Endothelial cell of umbilical vein (primary cell): Measurements from ENCODE around the gene DGKH. TPM values are rescaled to one million over a fixed set of nuclear protein-coding genes. Genes with fewer than 3 reads are reported as not detected.

Experiments used
- BruUV-seq: library from RNA; stranded (reverse); fragments of 400-500 nt; replicated peaks from 2 replicates; lab custom pipeline; 2021; lab: Mats Ljungman, UMichigan
- CTCF ChIA-PET: fragments of 300-600, 350-600 bp; sonication (Branson Sonifier 250); formaldehyde crosslinking; loops from one replicate; lab custom pipeline; 2021; ENCODE audit warnings: antibody characterized with exemption, inconsistent platforms; lab: Charles Lee
- POLR2A ChIA-PET: fragments of 300-600, 350-600 bp; sonication (Branson Sonifier 250); formaldehyde crosslinking; loops from one replicate; lab custom pipeline; 2021; ENCODE audit warnings: antibody characterized with exemption, inconsistent platforms; lab: Charles Lee
- DNase-seq: peaks from one replicate; pipeline ENCODE4 v3.0.0-alpha.2; 2011; ENCODE audit warnings: low read depth, low spot score
- FAIRE-seq: peaks from 2 replicates; lab custom pipeline; 2011; peaks lifted over from hg19 to GRCh38; lab: Jason Lieb, UNC
- H2AFZ ChIP-seq: 2 replicates; pipeline ENCODE4 v1.6.0; 2012; ENCODE audit warnings: low read depth, low read length, control low read depth, inconsistent platforms
- H3K27ac ChIP-seq: 2 replicates; pipeline ENCODE4 v1.5.1; 2011; ENCODE audit warnings: low read depth, mild to moderate bottlenecking, control low read depth, low read length, moderate library complexity; ENCODE audit not compliant: insufficient read depth
- H3K27me3 ChIP-seq, 2 experiments: 2 replicates each; pipeline versions ENCODE4 v1.6.0 to v1.6.1; 2011; ENCODE audit warnings: low read length in 2 of 2, mixed read lengths in 1 of 2; ENCODE audit not compliant: control insufficient read depth in 2 of 2, insufficient read depth in 2 of 2
- H3K36me3 ChIP-seq, 2 experiments: 2 replicates in 1 of 2; 3 replicates in 1 of 2; pipeline ENCODE4 v1.5.1; 2011; ENCODE audit warnings: low read length in 2 of 2, mild to moderate bottlenecking in 1 of 2, moderate library complexity in 1 of 2; ENCODE audit not compliant: control insufficient read depth in 2 of 2, insufficient read depth in 2 of 2; ENCODE audit errors: extremely low read depth in 1 of 2
- H3K4me1 ChIP-seq: 3 replicates; pipeline ENCODE4 v1.5.1; 2011; ENCODE audit warnings: mild to moderate bottlenecking, low read length; ENCODE audit not compliant: control insufficient read depth, insufficient read depth; ENCODE audit errors: extremely low read depth
- H3K4me2 ChIP-seq: 2 replicates; pipeline ENCODE4 v1.6.1; 2011; ENCODE audit warnings: low read length, control low read depth, mixed read lengths; ENCODE audit not compliant: insufficient read depth
- H3K4me3 ChIP-seq, 3 experiments: fragments of 200-600 bp in 1 of 3; sonication (generic), shearing (Covaris generic) in 1 of 3; replicated peaks in 1 of 3; 2 replicates each; pipeline ENCODE4 v1.5.1; 2011 to 2016; ENCODE audit warnings: control low read depth in 3 of 3, low read length in 3 of 3, mild to moderate bottlenecking in 2 of 3, inconsistent platforms in 1 of 3, low read depth in 1 of 3, moderate library complexity in 1 of 3; ENCODE audit not compliant: insufficient read depth in 1 of 3
- H3K79me2 ChIP-seq: 2 replicates; pipeline ENCODE4 v1.6.0; 2012; ENCODE audit warnings: low read length, inconsistent platforms; ENCODE audit not compliant: control insufficient read depth, insufficient read depth
- H3K9ac ChIP-seq: replicated peaks from 2 replicates; pipeline ENCODE3; 2011; ENCODE audit warnings: low read length, control low read depth; ENCODE audit not compliant: insufficient read depth; ENCODE audit errors: extremely low read depth
- H3K9me1 ChIP-seq: replicated peaks from 3 replicates; pipeline ENCODE4 v1.6.0; 2011; ENCODE audit warnings: mild to moderate bottlenecking, low read length; ENCODE audit not compliant: control insufficient read depth, insufficient read depth; ENCODE audit errors: extremely low read depth
- H3K9me3 ChIP-seq: replicated peaks from 2 replicates; pipeline ENCODE4 v1.5.1; 2012; ENCODE audit warnings: low read length, inconsistent platforms; ENCODE audit not compliant: control insufficient read depth, insufficient read depth
- H4K20me1 ChIP-seq: replicated peaks from 2 replicates; pipeline ENCODE3; 2011; ENCODE audit warnings: mild to moderate bottlenecking, low read length; ENCODE audit not compliant: control insufficient read depth, insufficient read depth; ENCODE audit errors: extremely low read depth
- EZH2 ChIP-seq: IDR thresholded peaks from 2 replicates; pipeline ENCODE4 v1.6.1; 2012; ENCODE audit warnings: borderline replicate concordance, low read depth, mild to moderate bottlenecking, moderate library complexity, low read length, inconsistent platforms; ENCODE audit not compliant: severe bottlenecking
- FOS ChIP-seq: IDR thresholded peaks from 2 replicates; pipeline ENCODE4 v1.6.1; 2011; ENCODE audit warnings: mild to moderate bottlenecking, low read length, moderate library complexity, borderline replicate concordance; ENCODE audit not compliant: insufficient read depth
- GATA2 ChIP-seq: IDR thresholded peaks from 2 replicates; pipeline ENCODE4 v1.7.0; 2011; ENCODE audit warnings: low read depth, mild to moderate bottlenecking, moderate library complexity, mixed read lengths, low read length; ENCODE audit not compliant: insufficient read length, insufficient read depth
- JUN ChIP-seq: IDR thresholded peaks from 2 replicates; pipeline ENCODE4 v1.6.1; 2011; ENCODE audit warnings: borderline replicate concordance, low read depth; ENCODE audit not compliant: insufficient read length, insufficient read depth
- MAX ChIP-seq: IDR thresholded peaks from 2 replicates; pipeline ENCODE4 v1.6.1; 2011; ENCODE audit not compliant: insufficient read depth, insufficient read length
- MYC ChIP-seq: IDR thresholded peaks from one replicate; pipeline ENCODE4 v1.6.1; 2011; ENCODE audit warnings: mild to moderate bottlenecking, low read depth, low read length
- POLR2A ChIP-seq: IDR thresholded peaks from 2 replicates; pipeline ENCODE4 v1.6.1; 2012; ENCODE audit warnings: low read depth, mild to moderate bottlenecking, control low read depth, low read length
- POLR2AphosphoS5 ChIP-seq: IDR thresholded peaks from 2 replicates; pipeline ENCODE4 v1.6.1; 2012; ENCODE audit warnings: low read depth, mild to moderate bottlenecking, control low read depth, low read length, moderate library complexity; ENCODE audit not compliant: insufficient read depth
- dilution Hi-C: fragments of 300-500 bp; cut with MboI; formaldehyde crosslinking; loops from one replicate; pipeline ENCODE4 v1.15.0; 2019; ENCODE audit warnings: low sequenced_read_pairs; ENCODE audit not compliant: extremely low pct_ligation_motif_present
- intact Hi-C: fragments of 100-400 bp; cut with micrococcal nuclease; formaldehyde crosslinking; loops from one replicate; pipeline ENCODE4 v1.10.0; 2022
- polyA plus RNA-seq, 4 experiments: library from polyadenylated mRNA; depleted of rRNA in 3 of 4; stranded (reverse) in 3 of 4; unstranded in 1 of 4; fragments of >200 nt; gene quantifications; 2 replicates each; pipeline versions ENCODE4 v1.2.1 to v1.2.3, GENCODE V29; 2011 to 2012; ENCODE audit warnings: missing spikeins in 1 of 4
- total RNA-seq: library from RNA; stranded (reverse); gene quantifications from 2 replicates; pipeline ENCODE4 v1.2.3, GENCODE V29; 2021
- TF ChIP-seq, protein P1 (sequence below), 2 donors: IDR thresholded peaks; 1 replicate in 1 of 2; 2 replicates in 1 of 2; pipeline ENCODE4 v1.5.1; 2011; ENCODE audit warnings: low read length in 2 of 2, mild to moderate bottlenecking in 2 of 2, moderate library complexity in 2 of 2, control low read depth in 1 of 2, inconsistent platforms in 1 of 2, low read depth in 1 of 2; ENCODE audit not compliant: insufficient read depth in 1 of 2; ENCODE audit errors: extremely low read depth in 1 of 2

DGKH gene
- total and polyA plus RNA-seq, 2 donors (not counting 3 experiments of a cell fraction or from before 2014, with no cell fraction given) = 4.1 to 30.1 TPM

DNA sequence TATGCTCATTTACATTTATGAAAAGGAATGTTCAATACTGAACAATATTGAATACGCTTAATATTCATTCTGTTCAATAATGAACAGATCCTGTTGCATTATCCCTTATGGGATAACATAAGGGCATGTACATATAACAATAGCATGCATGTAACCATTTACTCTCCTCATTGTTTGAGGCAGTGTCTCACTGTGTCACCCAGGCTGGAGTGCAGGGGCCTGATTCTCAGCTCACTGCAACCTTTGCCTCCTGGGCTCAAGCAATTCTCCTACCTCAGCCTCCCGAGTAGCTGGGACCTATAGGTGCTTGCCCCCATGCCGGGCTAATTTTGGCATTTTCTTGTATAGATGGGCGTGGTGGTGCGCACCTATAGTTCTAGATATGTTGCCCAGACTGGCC lies 4.8 kb upstream of the DGKH start:
- H3K9me3 ChIP-seq = no peaks in the 10 kb centered on the region
- H3K4me2 ChIP-seq = no peak overlapping the region
- ChIA-PET CTCF (interaction anchor here (1.8 kb wide), 1 partner anchor 375 kb away, joined by 4 read pairs; no protein-coding TSS in a partner anchor), POLR2A (no interaction called here)
- dilution Hi-C loops = no loop called here
- DNase-seq (no peak), FAIRE-seq (no peak)
- BruUV-seq = no TSS peak
- H3K9ac ChIP-seq = no peak overlapping the region
- TF ChIP-seq JUN (no peak), GATA2 (no peak), POLR2A (no peak), MYC (no peak), POLR2AphosphoS5 (no peak), FOS (no peak), EZH2 (no peak), MAX (no peak)
- TF ChIP-seq, protein P1, sequence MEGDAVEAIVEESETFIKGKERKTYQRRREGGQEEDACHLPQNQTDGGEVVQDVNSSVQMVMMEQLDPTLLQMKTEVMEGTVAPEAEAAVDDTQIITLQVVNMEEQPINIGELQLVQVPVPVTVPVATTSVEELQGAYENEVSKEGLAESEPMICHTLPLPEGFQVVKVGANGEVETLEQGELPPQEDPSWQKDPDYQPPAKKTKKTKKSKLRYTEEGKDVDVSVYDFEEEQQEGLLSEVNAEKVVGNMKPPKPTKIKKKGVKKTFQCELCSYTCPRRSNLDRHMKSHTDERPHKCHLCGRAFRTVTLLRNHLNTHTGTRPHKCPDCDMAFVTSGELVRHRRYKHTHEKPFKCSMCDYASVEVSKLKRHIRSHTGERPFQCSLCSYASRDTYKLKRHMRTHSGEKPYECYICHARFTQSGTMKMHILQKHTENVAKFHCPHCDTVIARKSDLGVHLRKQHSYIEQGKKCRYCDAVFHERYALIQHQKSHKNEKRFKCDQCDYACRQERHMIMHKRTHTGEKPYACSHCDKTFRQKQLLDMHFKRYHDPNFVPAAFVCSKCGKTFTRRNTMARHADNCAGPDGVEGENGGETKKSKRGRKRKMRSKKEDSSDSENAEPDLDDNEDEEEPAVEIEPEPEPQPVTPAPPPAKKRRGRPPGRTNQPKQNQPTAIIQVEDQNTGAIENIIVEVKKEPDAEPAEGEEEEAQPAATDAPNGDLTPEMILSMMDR (IDR thresholded peaks at IDR 0.05; ENCODE audit: extremely low read depth in 1 of 2, insufficient read depth in 1 of 2, low read depth in 1 of 2, low read length in 2 of 2) = no peak
- peaks cover 34% of the 10 kb centered on the region for H3K79me2 ChIP-seq
- no peaks in the 10 kb centered on the region for H3K27me3 ChIP-seq
- peaks cover 17% of the 10 kb centered on the region for H3K4me1 ChIP-seq
- H2AFZ ChIP-seq = no peak overlapping the region
- H3K9me1 ChIP-seq = no peaks in the 10 kb centered on the region
- H3K4me3 ChIP-seq = no peak overlapping the region
- no peak overlapping the region for H3K27ac ChIP-seq
- peaks cover 4% of the 10 kb centered on the region for H4K20me1 ChIP-seq
- H3K36me3 ChIP-seq = no peaks in the 10 kb centered on the region
- intact Hi-C loops = loop anchor here (5.0 to 10.0 kb wide), 3 partner anchors 126 to 349 kb away; no protein-coding TSS in a partner anchor
